ENCODE results near the gene IRF7. TPM values are rescaled to one million over a fixed set of nuclear protein-coding genes. Genes with fewer than 3 reads are reported as not detected.
"Not testable (repeated sequence)": the region's sequence is repeated elsewhere in the genome, so short reads cannot be mapped to it uniquely, and the experiment has no call there.

The IRF7 gene
- total RNA-seq, 2 donors from 2014 or later = 33.8 to 45.4 TPM

DNA sequence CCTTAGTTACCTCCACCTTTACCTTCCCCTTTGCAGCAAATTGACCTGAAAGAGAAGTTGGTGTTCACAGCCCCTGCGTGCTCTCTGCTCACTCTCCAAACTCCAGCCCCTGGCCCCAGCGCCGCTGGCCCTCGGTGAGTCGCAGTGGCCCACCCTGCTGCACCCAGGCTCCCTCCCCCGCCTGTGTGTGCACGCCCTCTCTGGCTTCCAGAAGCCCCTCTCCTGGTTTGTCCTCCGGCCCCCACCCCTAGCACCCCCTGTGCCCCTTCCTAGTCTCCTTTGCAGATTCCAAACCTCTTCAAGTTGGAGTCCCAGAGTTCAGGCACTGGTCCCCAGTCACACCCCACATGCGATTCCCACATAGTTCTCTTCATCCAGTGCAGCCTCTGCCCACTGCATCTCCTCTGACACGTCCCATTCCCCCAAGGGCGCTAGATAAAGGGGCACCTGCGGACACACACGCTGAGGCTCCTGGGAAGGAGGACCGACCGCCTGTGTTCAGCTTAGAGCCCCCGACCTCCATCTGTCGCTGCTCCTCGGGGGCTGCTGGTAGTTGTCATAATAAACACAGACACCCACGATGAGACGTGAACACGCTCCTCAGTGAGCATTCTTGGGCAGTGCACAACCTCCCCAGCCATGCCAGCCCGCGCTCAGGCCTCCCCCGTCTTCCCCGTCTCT is 41.0 kb downstream of the IRF7 start:
- Histone ChIP-seq H3K9me3 (no peaks in the 10 kb centered on the region), H3K27me3 (replicated peaks; ENCODE audit: insufficient read depth) (no peaks in the 10 kb centered on the region), H3K4me1 (ENCODE audit: control insufficient read depth in 1 of 2, low read depth in 2 of 2) (peaks cover 34 to 37% of the 10 kb centered on the region in 2 donors), H3K4me3 (peak overlapping the region; percentile 85), H3K27ac (no peak overlapping the region), H3K36me3 (no peaks in the 10 kb centered on the region)
- no peak for TF ChIP-seq CTCF (IDR thresholded peaks at IDR 0.05)
- no peak for ATAC-seq (ENCODE audit: insufficient number of reproducible peaks, low FRiP score, low read depth)
- DNase-seq (ENCODE audit: low spot score) = no peak

GRCh38 chr11:574031-574570 is 41.6 kb downstream of the IRF7 start:
- H3K4me3 ChIP-seq; H3K9me3 ChIP-seq; H3K36me3 ChIP-seq; H3K27me3 ChIP-seq (replicated peaks; ENCODE audit: insufficient read depth); DNase-seq (ENCODE audit: low spot score); ATAC-seq (ENCODE audit: insufficient number of reproducible peaks, low FRiP score, low read depth); H3K27ac ChIP-seq: not testable (repeated sequence)
- peaks cover 27 to 35% of the 10 kb centered on the region in 2 donors for H3K4me1 ChIP-seq (ENCODE audit: control insufficient read depth in 1 of 2, low read depth in 2 of 2)

GRCh38 chr11:573146-573759 is 42.5 kb downstream of the IRF7 start:
- no peaks in the 10 kb centered on the region for H3K27me3 ChIP-seq (replicated peaks; ENCODE audit: insufficient read depth)
- H3K4me3 ChIP-seq = no peak overlapping the region
- no peak overlapping the region for H3K27ac ChIP-seq
- no peaks in the 10 kb centered on the region for H3K9me3 ChIP-seq
- H3K4me1 ChIP-seq (ENCODE audit: control insufficient read depth in 1 of 2, low read depth in 2 of 2) = peaks cover 19 to 29% of the 10 kb centered on the region in 2 donors
- DNase-seq (ENCODE audit: low spot score) (no peak), ATAC-seq (ENCODE audit: insufficient number of reproducible peaks, low FRiP score, low read depth) (no peak)
- no peaks in the 10 kb centered on the region for H3K36me3 ChIP-seq
- TF ChIP-seq CTCF (IDR thresholded peaks at IDR 0.05) = no peak

DNA sequence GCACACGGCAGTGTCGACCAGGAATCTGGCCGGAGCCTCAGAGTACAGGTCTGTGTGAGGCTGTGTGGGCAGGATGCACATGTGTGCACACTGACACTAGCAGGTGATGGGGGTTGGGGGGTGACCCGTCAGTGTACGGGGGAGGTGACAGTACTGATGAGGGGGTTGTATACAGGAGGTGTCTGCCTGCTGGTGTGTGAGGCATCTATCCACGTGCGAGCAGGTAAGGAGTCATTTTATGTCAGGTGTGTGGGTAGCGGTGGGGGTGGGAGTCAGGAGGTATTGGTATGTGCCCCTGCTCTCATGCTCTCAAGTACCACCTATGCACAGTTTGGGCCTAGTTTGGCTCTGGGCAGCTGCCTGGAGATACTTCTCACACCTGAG is 44.0 kb downstream of the IRF7 start:
- no peak for ATAC-seq (ENCODE audit: insufficient number of reproducible peaks, low FRiP score, low read depth)
- Histone ChIP-seq H3K4me3 (no peak overlapping the region), H3K27ac (no peak overlapping the region), H3K4me1 (ENCODE audit: control insufficient read depth in 1 of 2, low read depth in 2 of 2) (peaks cover 9 to 24% of the 10 kb centered on the region in 2 donors), H3K27me3 (replicated peaks; ENCODE audit: insufficient read depth) (no peaks in the 10 kb centered on the region), H3K9me3 (no peaks in the 10 kb centered on the region), H3K36me3 (no peaks in the 10 kb centered on the region)
- DNase-seq (ENCODE audit: low spot score) = no peak
- TF ChIP-seq CTCF (IDR thresholded peaks at IDR 0.05) = no peak

GRCh38 chr11:569158-569885 is 46.4 kb downstream of the IRF7 start:
- Histone ChIP-seq H3K27ac (peak overlapping the region; percentile 81 to 84), H3K9me3 (no peaks in the 10 kb centered on the region), H3K36me3 (no peaks in the 10 kb centered on the region), H3K4me1 (ENCODE audit: control insufficient read depth in 1 of 2, low read depth in 2 of 2) (peaks cover 3 to 16% of the 10 kb centered on the region in 2 donors), H3K27me3 (replicated peaks; ENCODE audit: insufficient read depth) (no peaks in the 10 kb centered on the region), H3K4me3 (peak overlapping the region; percentile 88)
- DNase-seq (ENCODE audit: low spot score) = no peak
- ATAC-seq (ENCODE audit: insufficient number of reproducible peaks, low FRiP score, low read depth) = no peak
- no peak for TF ChIP-seq CTCF (IDR thresholded peaks at IDR 0.05)

All from thoracic aorta (tissue), 2 donors.